Fibroblast of peridontal ligament (primary cell): Measurements from ENCODE around the gene POU2AF1.

Source experiments
- DNase-seq: peaks from one replicate; pipeline ENCODE4 v3.0.0-alpha.2; 2010; ENCODE audit errors: extremely low read depth

Gene POU2AF1, protein sequence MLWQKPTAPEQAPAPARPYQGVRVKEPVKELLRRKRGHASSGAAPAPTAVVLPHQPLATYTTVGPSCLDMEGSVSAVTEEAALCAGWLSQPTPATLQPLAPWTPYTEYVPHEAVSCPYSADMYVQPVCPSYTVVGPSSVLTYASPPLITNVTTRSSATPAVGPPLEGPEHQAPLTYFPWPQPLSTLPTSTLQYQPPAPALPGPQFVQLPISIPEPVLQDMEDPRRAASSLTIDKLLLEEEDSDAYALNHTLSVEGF

DNA sequence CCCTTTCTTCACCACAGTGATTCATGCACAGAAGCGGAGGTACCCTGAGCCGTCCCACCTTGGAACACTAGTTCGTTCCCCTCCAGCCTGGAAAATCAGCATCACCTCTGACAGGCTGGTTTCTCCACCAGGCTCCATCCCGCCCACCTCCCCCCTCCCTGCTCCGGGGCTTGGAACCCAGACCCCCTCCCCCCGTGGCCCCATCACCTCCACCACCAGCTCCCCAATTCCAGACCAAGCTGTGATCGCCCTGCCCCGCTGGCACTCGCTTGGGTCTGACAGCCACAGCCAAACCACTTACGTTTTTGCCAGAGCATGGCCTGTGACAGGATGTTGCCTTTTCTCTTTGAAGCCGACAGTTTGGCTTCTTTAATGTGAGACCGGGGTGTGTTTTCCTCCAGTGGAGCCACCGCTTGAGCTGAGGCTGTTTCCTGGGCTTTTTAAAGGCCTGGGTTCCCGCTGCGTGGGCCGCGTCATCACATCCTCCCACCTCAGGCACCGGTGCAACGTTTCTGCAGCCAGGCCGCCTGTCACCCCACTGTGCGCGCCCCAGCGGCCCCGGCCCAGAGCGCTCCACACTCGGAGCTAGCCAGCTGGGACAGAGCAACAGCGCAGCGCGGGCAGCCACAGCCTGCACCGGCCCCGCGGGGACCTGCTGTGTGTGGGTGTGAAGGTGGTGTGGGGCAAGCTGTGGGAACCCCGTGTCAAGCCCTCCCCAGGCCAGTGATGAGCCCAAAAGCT, at the start of gene POU2AF1:
Gene POU2AF1 (minus strand): TSS at position 415 of the 741 bp plus-strand sequence. CDS start 98 bp downstream, at position 317.
- DNase-seq = peak; percentile 3

DNA sequence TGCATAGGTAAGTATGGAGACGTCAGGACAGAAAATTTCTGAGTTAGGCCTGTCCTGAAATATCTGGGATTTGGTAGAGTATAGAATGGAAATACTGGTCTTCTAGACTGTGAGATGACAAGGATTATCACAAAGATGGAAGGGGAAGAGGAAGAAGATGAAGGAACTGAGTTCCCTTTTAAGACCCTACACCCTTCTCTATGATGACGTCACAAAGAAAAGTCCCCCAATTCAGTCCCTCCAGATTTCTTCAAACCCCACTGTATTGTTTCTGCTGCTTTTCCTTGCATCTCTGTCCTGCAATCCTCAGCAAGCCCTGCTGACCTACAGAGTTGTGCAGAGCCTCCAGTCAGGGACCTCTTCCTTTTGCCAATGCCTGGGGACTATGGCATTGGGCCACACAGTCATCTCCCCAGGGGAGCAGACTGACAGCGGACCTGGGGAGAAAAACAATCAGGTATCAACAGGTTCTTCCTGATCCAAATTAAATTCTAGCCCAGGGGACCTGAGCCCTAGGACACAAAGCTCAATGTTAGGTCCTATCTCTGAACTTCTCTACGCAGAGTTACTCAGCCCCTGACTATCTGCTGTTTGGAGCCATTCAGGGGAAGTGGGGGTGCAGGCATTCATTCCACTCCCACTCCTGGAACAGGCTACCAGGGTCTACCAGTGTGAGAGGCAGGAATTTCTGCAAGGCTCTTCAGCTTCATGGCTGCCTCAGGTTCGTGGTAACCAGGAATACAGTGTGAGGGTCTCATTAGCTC, 49.2 kb upstream of the POU2AF1 start:
- no peak for DNase-seq

DNA sequence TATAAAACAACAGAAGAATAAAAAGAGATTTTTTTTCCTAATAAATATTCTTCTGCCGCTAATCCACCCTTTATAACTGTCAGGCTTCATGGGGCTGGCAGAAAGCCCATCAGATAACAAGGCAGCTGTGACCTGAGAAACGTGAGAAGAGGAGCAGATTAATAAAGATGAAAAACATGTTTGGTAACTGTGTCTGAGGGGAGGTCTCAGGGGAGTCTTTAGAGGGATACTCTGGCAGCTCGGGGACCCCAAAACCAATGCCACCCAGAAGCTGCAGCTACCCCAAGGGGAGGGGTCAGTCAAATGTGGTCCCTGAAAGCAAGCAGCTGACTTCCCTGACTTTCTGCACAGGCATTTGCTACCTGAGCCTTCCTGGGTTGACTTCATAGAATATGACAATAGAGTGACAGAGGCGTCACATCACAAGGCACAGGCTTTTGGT, 48.4 kb upstream of the POU2AF1 start:
- DNase-seq = no peak

DNA sequence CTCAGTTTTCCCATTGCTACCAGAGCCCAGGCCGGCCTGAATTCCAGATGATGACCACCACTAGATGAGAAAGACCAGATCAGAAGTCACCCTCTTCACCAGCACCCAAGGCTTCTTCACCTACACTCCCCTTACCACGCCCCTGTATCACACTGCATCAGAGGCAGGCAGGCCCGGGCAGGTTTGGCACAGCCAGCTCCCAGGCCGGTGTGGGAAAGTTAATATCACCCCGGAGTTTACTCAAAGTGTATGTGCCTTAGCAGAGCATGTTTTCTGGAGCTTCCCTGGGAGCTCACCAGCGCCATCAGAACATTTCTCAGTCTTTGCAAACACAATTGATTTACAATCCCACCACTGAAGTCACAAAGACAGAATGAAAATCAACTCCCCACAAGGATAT, 47.5 kb upstream of the POU2AF1 start:
- no peak for DNase-seq

DNA sequence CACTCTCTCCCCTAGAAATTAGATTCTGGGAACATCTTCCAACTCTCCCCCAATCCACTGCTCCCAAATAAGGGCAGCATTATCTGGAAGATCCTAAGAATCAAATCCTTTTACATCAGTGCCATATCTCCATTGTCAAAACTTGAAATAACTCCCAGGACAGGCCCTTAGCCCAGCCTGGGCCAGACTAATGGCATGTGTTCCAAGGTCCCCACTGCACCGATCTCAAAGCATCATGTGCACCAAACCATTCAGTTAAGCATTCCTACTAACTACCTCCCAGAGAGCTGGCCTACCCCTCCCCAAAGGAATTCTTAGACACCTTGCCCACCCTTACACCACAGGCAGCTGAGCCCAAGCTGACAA, 44.2 kb upstream of the POU2AF1 start:
- no peak for DNase-seq

DNA sequence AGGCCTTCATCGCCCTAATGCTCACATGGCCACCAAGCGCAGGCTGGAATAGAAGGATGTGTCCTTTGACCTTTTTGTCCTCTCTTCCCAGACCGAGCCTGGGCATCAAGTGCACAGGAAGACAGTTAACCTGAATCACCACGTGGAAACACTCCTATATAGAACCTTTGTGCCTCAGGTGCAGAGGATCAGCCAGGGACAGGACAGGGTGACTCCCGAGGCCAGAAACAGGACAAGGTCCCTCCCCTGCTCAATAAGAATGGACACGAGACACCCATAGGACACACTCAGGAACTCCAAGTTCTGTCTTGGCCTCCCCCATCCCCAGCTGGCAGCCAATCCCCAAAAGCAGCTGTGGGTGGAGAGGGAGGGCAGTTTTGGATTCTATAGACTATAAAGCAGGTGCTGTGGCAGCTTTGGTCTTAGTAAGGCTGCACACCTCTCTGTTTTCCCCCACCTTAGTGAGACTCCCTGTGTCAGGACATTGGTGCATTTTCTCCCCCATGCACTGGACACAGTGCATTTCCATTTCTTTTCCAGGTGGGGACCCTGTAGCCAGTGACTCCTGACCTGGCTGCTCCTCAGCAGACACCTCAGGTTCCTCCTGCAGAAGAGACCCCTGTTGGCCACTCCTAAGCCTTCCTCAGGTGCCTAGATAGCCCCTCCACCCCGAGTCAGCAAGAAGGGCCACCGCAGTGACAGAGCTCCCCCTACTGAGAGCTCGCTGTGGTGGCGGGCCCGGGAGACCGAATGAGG, 43.6 kb upstream of the POU2AF1 start:
- peak; percentile 30 for DNase-seq

DNA sequence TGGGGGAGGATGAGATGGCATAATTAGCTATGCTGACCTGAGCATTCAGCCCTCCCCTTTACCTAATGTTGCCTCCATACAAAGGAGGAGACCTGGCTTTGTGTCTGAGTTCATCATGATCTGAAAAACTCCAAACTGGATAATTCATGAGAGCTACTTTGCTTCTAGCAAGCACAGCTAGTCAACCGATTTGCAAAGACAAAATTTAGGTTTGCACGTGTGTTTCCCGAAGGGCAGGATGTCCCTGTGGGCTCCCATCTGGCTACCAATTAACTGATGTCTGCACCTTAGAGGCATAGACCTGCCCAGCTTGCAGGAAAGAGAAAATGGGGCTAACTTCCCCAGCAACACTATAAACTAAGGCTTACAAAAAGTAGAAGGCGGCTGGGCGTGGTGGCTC, 42.2 kb upstream of the POU2AF1 start:
- DNase-seq = no peak

DNA sequence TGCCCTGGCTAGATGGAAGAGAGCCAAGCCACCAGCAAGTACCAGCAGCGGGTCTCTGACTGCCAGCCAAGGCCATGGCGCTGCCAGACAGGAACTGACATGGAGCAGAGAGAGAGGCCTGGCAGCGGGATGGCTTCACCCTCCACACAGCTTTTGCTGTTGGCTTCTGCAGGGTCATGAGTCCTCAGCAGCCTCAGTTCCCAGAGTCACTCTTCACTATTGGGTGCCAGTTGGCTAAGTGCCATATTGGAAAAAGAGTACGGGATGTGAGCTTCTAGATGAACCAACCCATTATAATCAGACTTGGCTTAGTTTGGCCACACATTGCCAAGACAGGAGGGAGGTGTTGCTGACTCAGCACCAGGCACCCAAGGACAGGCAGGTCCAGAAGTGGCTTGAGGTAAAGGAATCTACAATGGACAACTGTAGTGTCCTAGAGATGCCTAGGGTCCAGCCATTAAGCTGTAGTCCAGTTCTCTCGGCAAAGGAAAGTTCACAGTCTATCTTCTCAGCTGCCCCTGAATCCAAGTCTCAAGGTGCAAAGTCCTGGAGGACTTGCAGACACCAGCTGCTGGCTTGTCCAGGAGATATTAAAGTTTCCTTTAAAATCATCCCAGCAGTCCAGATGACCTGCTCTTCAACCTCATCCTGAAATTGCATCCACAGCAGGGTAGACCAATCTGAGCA, 40.7 kb upstream of the POU2AF1 start:
- no peak for DNase-seq

DNA sequence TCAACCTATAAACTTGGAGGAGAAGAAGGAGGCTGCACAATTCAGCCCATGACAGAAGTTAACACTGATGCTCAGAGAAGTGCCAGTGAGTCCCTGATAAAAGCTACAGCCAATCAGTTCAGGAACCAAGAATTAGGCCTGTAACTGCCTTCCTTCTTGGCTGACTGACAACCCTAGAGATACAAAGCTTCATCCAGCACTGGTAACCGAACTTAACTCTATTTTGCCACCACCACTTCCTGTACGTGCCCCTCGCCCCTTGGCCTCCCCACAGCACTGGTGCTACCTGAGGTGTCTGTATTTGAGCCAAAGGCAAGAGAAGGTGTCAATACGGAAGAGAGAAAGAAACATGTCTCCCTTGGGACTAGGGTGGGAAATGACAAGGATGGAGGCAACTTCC, 40.1 kb upstream of the POU2AF1 start:
- no peak for DNase-seq

DNA sequence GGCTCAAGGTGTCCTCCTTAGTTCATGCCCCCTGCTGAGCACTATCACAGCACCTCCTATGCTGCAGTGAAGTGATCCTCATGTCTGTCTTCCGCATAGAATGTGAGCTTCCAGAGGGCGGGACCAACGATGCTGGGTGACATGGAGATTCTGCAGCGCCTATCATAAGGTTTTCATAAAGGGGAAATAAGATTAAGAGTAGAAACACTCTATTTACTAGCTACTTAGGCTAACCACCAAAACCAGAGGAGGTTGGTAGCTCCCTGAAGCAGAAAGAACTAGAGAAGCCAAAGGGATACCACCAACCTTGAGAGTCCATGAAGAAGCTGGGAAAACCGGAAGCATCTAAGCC, 39.3 kb upstream of the POU2AF1 start:
- no peak for DNase-seq

DNA sequence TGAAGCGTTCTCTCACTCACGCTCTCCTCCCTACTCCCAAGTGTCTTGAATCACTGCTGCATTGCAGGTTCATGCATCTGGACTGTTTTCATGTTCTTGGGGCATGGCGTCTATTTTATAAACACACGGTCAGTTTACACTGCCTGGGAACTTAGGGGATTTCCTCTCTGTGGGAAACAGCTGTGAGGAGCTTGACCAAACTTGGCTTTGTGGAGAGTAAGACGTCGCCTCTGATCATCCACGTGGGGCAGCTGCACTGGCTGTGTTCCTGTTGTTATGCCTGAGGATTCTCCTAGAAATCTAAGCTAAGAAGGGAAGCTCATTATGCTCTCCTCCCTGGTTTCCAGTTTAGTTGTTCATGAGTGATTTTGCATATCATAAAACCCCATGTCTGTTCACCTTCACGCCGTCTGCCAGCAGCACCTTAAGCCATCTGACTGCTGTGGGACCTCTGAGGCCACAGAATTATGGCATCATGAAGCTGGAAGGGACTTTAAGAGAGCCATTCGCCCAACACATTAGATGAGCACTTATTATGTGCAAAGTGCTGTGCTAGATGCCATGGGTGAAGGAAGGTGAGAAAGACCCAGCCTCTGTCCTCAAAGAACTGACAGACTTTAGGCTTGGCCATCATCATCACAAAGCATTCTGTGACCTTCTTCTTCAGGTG, 38.8 kb upstream of the POU2AF1 start:
- peak; percentile 99 for DNase-seq

DNA sequence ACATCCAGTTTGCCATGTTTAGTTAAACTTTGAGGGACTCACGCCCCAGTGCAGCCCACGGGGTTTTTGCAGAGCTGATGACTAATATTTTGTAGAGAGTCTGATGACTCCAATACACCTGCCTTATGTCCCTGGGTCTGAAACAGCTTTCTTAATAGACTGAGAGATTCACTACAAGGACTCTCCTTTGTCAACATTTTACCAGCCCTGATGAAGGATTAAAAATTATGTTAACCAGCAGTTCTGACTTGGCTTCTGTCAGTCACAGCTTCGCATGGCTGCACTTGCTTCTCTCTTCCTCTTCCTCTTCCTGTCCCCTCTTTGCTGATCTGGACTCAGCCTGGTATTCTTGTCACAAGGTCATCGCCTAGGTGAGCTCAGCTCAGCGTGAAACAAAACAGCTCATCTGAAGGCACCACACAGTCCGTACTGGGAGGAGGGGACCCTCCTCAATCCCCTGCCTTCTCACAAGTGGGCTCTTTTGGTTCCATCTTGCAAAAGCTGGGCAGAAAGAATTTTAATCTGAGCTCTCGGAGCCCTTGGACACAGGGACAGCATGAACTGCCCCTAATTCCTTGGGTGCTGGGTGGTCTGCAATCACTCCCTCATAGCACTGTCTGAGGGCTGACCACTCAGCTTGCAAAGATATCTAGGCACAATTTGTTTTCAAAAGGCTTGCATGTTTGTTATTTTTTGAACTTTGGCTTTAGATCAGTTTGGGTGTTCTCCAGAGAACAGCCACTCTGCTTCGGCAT, 38.1 kb upstream of the POU2AF1 start:
- no peak for DNase-seq

DNA sequence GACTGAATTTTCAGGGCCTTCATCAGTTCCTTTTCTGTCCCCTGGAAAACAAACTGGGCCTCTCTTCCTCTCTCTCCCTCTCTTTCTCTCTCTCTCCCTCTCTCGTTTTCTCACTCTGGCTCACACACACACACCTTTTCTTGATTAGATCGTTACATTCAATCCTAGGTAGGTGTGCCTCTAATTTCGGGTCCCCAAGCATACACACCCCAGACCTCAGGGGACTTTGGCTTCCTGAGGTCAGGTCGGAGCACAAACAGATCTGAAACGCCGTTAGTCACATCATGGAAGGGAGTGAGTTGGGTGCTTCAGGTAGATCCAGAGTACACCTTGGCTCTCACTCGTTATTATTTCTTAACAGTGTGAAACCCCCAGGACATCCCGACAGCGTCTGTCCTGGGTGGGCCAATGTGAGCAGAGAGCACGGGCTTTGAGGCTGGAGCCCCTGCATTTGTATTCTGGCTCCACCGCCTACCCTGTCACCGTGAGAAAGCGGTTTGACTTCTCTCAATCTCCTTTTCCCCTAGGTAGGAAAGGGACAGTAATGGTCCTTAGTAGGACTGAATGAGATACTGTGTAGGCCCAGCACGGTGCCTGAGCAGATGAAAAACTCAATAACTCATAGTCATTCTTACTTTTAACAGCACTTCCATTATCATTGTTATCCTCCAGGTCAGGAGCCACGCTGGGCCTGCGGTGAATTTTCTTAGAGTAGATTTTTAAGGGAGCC, 37.3 kb upstream of the POU2AF1 start:
- no peak for DNase-seq

DNA sequence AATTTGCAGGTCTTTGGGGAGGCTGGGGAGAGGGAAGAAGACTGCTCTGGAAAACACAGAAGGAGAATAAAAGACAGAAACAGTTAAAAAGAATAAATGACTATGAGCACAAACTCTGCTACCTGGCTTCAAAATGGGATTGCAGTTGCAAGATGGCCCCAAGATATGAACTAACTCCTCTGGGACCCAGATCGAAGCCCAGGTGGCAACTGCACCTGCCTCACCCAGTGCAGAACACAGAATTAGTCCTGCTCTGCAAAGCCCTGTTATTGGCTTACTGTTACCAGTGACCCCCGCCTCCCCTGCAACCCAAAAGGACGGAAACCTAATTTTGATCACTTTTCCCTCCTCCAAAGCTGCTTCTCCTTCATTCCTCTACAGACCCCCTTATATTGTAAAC, 35.9 kb upstream of the POU2AF1 start:
- no peak for DNase-seq

DNA sequence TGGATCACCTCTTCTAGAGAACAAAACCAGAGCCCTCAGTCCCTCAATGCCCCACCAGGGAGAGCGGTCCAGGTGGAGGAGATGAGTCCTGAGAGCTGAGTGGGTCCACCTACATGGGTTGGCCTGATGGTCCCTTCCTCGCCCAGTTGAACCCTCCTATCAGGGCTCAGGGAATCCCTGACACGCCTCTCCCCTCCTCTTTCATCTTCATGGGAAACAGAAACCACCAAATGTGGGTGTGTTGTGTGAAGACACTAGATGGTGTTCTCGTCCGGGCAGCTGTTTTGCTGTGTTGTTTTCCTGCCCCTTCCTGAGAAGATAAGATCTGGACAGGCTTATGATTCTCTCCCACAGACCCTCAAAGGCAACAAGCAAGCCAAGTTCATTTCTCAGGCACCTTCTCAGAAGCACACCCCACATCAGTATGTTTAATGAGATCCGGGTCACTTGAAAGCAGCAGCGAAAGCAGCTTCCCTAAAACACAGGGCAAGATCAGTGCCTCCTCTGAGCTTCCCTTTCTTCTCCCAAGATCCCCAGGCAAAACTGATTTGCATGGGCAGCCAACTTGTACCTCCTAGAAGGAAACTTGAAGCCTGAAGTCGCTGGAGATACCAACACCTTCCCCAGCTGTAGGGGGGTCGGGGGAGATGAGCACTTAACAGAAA, 35.3 kb upstream of the POU2AF1 start:
- DNase-seq = no peak

DNA sequence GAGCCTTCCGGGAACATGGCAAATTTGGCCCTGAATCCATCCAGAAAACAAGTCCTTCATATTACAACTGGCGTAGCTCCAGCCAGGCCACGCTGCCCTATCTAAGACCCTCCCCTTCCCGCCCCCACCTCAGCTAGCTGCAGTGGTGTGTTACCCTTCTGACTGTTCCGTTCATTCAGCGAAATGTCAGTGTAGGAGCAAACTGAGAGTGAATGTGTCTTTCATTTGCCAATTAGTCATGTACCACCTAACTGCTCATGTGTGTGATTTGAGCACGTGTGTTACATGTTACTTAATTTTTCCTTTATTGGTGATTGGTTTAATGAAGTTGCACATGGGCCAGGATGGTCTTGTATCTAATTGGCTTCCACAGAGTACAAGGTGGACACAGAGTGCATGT, 34.8 kb upstream of the POU2AF1 start:
- no peak for DNase-seq

DNA sequence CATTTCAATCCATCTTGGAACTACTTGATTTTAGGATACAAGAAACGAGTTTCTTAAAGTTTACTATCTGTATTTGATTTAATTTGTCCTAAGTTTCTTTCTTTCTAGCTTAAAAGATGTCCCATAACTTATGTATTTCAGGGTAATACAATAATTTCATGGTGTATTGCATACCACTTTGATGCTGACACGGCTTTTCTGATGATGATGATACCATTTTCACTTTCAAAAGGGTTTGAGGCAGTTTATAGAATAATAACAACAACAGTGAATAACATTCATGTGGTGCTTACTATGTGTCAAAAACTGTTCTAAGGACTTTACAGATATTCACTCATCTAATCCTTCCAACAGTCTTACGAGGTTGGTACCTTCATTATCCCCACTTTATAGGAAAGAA, 33.2 kb upstream of the POU2AF1 start:
- no peak for DNase-seq

DNA sequence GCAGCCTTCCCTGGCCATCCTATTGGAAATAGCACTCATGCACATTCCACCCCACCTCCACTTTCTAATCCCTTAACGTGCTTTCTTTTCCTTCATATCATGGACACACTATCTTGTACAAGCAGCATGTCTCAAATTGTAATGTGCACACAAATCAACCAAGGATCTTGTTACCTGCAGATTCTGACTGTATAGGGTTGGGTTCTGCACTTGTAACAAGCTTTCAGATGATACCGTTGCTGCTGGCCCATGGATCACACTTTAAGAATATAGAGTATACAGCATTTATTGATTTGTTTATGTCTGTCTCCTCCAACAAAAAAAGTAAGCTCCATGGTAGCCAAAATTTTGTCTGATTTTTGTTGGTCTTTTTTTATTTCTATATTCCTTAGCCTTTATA, 32.4 kb upstream of the POU2AF1 start:
- no peak for DNase-seq

DNA sequence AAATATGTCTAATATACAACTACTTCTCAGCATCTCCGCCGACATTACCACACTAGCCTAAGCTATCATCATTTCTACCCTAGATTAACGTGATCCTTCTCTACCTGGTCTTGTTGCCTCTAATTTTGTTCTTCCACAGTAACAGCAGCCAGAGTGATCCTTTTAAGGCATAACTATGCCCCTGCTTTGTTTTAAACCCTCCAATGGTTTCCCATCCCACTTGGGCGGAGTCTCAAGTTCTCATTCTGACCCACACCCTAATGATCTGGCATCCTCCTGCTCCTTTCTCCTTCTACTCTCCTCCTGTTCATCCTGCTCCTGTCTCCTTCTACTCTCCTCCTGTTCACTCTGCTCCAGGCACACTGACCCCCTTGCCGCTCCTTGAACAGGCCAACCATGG, 31.9 kb upstream of the POU2AF1 start:
- no peak for DNase-seq
